ENCODE measurements around the gene C10orf53.

The C10orf53 gene

DNA sequence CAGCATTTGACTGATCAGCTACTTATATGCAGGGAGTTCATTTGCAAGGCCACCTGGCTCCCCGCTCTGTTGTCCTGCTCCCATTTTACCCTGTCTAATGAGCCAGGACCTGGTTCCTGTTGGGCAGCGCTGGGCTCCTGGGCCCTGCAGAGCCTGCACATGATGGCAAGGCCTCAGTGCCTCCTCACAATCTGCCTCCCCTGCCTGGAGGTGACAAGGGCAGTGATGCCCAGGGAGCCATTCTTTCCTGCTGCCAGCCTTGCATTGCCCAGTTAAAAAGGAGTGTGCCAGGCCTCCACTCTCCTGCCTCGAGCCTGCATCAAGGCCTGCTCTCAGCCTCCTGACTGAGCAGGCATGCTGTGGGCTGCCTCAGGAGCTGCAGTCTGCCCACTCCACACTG is 37.1 kb upstream of the C10orf53 start:
- no peak for ATAC-seq
- no peak for TF ChIP-seq OSR1 (CRISPR knock-in tag; IDR thresholded peaks at IDR 0.05)
- TF ChIP-seq POU6F1 (CRISPR knock-in tag; IDR thresholded peaks at IDR 0.05; ENCODE audit: borderline replicate concordance, low read depth): no peak

- ATAC-seq: no peak
- TF ChIP-seq SNAI2 (CRISPR knock-in tag; IDR thresholded peaks at IDR 0.05): no peak
- TF ChIP-seq, protein P1, sequence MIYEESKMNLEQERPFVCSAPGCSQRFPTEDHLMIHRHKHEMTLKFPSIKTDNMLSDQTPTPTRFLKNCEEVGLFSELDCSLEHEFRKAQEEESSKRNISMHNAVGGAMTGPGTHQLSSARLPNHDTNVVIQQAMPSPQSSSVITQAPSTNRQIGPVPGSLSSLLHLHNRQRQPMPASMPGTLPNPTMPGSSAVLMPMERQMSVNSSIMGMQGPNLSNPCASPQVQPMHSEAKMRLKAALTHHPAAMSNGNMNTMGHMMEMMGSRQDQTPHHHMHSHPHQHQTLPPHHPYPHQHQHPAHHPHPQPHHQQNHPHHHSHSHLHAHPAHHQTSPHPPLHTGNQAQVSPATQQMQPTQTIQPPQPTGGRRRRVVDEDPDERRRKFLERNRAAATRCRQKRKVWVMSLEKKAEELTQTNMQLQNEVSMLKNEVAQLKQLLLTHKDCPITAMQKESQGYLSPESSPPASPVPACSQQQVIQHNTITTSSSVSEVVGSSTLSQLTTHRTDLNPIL (CRISPR knock-in tag; IDR thresholded peaks at IDR 0.05; ENCODE audit: low read depth): no peak
- TF ChIP-seq ZNF8 (CRISPR knock-in tag; IDR thresholded peaks at IDR 0.05): no peak
- no peak for TF ChIP-seq ARNTL (CRISPR knock-in tag; IDR thresholded peaks at IDR 0.05; ENCODE audit: borderline replicate concordance, low read depth)
These were observed 36.0 kb upstream of the C10orf53 start for GRCh38 chr10:49643241-49644034.

DNA sequence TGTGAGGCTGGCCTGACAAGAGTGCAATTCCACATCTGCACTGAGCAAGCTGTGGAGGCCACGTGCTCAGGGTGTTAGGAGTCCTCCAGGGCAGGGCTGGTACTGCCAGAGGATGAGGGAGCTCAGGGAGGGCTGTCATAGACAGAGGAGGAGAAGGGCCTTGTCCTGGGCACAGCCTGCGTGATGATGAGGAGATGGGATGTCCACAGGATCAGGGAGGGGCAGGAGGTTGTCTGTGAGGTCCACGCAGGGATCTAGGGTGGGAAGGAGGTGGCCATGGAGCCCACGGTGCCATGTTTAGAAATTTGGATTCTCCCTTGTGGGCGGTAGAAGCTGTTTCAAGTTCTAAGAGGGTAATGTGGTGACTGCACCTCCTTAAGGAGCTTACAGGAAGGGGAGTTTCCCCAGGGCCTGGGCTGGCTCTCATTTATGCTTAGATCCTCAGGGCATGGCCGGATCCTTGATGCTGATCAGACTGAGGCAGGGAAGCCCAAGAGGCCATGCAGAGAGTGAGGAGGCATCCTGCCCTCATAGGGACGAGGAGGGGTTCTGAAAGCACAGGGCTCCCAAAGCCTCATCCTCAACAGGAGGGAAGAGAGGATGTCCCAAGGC is 35.3 kb upstream of the C10orf53 start:
- ATAC-seq: no peak
- TF ChIP-seq ZFP30 (CRISPR knock-in tag; IDR thresholded peaks at IDR 0.05) (no peak), OSR1 (CRISPR knock-in tag; IDR thresholded peaks at IDR 0.05) (no peak), PATZ1 (CRISPR knock-in tag; IDR thresholded peaks at IDR 0.05; ENCODE audit: borderline replicate concordance) (no peak), TCF4 (CRISPR knock-in tag; IDR thresholded peaks at IDR 0.05; ENCODE audit: borderline replicate concordance) (no peak), TOX (CRISPR knock-in tag; IDR thresholded peaks at IDR 0.05; ENCODE audit: borderline replicate concordance) (no peak), ZNF70 (CRISPR knock-in tag; IDR thresholded peaks at IDR 0.05) (no peak), GLIS3 (CRISPR knock-in tag; IDR thresholded peaks at IDR 0.05) (no peak), ESRRG (CRISPR knock-in tag; IDR thresholded peaks at IDR 0.05) (no peak), ZNF8 (CRISPR knock-in tag; IDR thresholded peaks at IDR 0.05) (no peak), BACH2 (CRISPR knock-in tag; IDR thresholded peaks at IDR 0.05; ENCODE audit: borderline replicate concordance) (no peak), RARB (CRISPR knock-in tag; IDR thresholded peaks at IDR 0.05) (no peak), CSDC2 (CRISPR knock-in tag; IDR thresholded peaks at IDR 0.05) (no peak), ZNF565 (CRISPR knock-in tag; conservative IDR thresholded peaks at IDR 0.05; ENCODE audit: low read depth) (no peak)
- TF ChIP-seq, protein P2, sequence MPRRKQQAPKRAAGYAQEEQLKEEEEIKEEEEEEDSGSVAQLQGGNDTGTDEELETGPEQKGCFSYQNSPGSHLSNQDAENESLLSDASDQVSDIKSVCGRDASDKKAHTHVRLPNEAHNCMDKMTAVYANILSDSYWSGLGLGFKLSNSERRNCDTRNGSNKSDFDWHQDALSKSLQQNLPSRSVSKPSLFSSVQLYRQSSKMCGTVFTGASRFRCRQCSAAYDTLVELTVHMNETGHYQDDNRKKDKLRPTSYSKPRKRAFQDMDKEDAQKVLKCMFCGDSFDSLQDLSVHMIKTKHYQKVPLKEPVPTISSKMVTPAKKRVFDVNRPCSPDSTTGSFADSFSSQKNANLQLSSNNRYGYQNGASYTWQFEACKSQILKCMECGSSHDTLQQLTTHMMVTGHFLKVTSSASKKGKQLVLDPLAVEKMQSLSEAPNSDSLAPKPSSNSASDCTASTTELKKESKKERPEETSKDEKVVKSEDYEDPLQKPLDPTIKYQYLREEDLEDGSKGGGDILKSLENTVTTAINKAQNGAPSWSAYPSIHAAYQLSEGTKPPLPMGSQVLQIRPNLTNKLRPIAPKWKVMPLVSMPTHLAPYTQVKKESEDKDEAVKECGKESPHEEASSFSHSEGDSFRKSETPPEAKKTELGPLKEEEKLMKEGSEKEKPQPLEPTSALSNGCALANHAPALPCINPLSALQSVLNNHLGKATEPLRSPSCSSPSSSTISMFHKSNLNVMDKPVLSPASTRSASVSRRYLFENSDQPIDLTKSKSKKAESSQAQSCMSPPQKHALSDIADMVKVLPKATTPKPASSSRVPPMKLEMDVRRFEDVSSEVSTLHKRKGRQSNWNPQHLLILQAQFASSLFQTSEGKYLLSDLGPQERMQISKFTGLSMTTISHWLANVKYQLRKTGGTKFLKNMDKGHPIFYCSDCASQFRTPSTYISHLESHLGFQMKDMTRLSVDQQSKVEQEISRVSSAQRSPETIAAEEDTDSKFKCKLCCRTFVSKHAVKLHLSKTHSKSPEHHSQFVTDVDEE (CRISPR knock-in tag; IDR thresholded peaks at IDR 0.05): no peak
- TF ChIP-seq, protein P1 (CRISPR knock-in tag; IDR thresholded peaks at IDR 0.05; ENCODE audit: low read depth): no peak
- TF ChIP-seq, protein P3, sequence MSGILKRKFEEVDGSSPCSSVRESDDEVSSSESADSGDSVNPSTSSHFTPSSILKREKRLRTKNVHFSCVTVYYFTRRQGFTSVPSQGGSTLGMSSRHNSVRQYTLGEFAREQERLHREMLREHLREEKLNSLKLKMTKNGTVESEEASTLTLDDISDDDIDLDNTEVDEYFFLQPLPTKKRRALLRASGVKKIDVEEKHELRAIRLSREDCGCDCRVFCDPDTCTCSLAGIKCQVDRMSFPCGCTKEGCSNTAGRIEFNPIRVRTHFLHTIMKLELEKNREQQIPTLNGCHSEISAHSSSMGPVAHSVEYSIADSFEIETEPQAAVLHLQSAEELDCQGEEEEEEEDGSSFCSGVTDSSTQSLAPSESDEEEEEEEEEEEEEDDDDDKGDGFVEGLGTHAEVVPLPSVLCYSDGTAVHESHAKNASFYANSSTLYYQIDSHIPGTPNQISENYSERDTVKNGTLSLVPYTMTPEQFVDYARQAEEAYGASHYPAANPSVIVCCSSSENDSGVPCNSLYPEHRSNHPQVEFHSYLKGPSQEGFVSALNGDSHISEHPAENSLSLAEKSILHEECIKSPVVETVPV (CRISPR knock-in tag; IDR thresholded peaks at IDR 0.05): no peak
